ENCODE results near the gene DFFB.

Gene DFFB

DNA sequence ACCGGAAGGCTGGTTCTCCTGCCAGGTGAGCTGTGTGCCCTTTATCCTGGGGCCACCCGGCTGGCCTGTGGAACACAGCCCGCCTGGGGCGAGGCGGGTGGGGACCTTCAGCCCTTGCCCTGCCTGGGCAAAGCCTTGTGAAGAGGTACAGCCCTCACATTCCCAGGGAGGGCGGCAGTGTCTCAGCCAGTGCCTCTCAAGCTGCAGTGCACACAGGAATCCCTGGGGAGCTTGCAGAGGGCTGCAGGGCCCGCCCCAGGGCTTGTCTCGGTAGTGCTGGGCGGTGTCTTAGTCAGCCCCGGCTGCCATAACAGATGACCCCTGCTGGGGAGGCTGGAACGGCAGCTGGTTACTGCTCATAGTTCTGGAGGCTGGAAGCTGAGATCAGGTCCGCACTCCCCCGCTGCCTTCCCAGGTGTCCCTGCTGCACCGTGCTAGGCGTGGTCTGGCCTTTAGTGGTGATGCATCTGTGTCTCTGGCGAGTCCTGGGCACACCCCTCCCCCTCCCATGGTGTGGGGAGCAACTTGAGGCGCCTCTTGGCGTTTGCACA is 12.6 kb downstream of the DFFB start:
- no peak for DNase-seq (ENCODE audit: extremely low read depth in 1 of 2, low read depth in 1 of 2)

DNA sequence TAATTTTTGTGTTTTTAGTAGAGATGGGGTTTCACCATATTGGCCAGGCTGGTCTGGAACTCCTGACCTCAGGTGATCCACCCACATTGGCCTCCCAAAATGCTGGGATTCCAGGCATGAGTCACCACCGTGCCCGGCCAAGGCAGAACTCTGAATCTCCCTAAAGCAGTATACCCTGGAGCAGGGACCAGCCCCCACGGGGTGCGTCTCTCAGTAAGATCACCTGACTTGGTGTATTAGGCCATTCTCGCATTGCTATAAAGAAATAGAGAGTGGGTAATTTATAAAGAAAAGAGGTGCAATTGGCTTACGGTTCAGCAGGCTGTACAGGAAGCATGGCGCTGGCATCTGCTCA is 14.2 kb downstream of the DFFB start:
- DNase-seq (ENCODE audit: extremely low read depth in 1 of 2, low read depth in 1 of 2): no peak

DNA sequence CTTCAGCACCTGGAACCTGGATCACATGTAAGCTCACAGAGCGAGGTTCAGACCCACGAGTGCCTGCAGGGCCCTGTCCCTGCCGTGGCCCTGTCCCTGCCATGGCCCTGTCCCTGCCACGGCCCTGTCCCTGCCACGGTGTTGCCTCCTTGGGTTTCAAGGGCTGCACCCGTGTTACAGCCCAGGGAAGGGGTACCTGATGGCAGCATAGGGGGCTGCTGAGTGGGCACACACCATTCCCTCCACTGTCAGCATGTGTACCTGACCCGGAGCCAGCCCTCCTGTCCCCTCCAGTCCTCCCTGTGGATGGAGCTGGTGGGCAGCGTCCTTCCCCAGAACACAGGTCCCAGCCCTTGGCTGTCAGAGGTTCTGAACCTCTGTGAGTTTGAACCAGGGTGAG is 15.3 kb downstream of the DFFB start:
- no peak for DNase-seq (ENCODE audit: extremely low read depth in 1 of 2, low read depth in 1 of 2)

DNA sequence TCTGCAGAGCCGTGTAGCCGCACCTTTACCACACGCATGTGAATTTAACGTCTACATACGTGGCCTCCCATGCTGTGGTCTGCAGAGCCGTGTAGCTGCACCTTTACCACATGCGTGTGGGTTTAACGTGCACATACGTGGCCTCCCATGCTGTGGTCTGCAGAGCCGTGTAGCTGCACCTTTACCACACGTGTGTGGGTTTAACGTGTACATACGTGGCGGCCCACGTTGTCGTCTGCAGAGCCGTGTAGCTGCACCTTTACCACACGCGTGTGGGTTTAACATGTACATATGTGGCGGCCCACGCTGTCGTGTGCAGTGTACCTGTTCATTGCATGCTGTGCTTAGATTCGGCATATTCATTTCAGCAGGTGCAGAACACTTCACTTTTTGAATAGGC is 17.5 kb downstream of the DFFB start:
- DNase-seq (ENCODE audit: extremely low read depth in 1 of 2, low read depth in 1 of 2): no peak

DNA sequence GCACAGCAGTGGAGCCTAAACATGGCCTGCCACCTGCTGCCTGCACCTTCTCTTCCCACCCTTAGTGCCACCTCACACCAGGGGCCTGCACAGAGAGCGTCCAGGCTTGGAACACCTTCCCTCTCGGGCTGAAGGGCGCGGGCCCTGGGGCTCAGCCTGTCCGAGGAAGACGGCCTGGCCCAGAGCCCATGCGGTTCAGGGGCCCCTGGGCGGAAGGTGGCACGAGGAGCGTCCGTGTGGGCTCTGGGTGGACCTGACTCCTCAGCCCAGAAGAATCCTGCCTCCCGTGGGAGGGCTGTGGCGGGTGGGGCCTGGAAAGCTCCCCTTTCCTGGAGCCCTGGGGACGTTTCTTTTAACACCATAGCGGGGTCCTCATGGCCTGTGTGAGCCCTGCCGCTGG is 19.4 kb downstream of the DFFB start:
- DNase-seq (ENCODE audit: extremely low read depth in 1 of 2, low read depth in 1 of 2): no peak

DNA sequence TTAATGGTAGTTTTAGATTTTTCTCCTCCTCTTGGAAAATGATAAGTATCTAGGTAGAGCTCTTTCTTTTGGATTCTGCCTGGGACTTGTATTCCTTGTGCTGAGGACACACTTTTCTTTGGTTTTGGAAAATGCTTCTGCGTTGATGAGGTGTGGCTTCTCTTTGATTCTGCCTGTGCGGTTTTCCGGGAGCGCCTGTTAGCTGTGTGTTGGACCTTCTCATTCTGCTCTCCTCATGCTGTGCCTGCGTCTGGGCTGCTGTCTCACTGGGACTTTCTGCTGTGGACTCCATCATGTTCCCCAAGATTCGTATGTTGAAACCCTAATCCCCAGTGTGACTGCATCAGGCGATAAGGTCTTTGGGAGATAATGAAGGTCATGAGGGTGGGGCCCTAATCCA is 21.8 kb downstream of the DFFB start:
- no peak for DNase-seq (ENCODE audit: extremely low read depth in 1 of 2, low read depth in 1 of 2)

DNA sequence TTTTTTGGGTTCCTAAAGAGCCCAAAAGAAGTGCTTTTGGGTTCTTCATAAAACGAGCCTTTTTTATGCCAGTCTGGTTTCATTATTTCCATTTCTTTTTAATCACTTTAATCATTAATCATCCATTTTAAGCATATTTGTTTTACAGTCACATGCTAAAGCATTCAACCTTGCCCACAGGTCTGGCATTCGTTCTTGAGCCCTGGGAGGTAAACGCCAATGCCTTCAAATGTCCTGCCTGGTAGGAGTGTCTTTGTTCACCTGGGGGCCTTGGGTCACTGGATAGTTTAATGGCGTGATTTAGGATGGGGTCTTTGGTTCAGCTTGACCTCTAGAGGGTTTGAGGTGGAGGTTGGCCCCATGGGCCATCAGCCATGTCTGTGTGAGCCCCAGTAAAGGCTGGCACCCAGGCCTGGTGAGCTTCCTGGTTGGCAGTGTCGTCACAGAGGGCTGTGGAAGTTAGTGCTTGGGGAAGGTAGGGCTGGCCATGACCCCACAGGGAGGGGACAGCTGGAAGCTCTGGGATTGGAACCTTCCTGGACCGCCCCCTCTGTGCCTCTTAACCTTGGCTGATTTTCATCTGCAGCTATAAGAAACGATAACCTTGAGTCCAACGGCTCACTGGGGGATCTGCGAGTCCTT is 22.6 kb downstream of the DFFB start:
- DNase-seq (ENCODE audit: extremely low read depth in 1 of 2, low read depth in 1 of 2): no peak

DNA sequence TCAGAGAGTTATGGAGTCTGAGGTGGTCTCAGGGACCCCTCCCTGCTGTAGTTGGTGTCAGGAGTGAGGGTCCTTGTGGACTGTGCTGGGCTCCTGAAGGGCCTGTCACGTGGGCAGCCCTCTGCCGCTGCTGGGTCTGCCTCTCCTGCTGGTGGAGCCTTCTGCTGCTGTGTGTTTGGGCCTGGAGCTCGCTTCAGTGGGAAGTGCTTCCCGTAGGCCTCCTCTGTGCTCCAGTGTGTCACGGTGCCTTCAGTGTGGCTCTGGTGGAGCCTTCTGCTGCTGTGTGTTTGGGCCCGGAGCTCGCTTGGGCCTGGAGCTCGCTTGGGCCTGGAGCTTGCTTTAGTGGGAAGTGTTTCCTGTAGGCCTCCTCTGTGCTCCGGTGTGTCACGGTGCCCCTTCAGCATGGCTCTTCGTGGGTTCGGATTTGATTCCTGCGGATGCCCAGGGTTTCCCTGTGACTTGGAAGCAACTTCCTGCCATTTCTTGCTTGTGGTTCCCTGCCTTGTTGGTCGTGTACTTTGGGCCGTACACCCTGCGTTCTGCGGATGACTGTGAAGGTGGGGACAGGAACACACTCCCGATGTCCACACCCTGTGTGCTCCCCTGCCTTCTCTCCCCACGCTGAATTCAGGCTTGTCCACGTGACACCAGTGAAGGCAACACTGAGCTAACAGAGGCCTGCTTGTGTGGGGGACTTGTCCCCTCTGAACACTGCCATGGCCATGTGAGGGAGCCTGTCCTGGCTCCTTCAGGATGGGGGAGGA is 23.3 kb downstream of the DFFB start:
- DNase-seq (ENCODE audit: extremely low read depth in 1 of 2, low read depth in 1 of 2): no peak

DNA sequence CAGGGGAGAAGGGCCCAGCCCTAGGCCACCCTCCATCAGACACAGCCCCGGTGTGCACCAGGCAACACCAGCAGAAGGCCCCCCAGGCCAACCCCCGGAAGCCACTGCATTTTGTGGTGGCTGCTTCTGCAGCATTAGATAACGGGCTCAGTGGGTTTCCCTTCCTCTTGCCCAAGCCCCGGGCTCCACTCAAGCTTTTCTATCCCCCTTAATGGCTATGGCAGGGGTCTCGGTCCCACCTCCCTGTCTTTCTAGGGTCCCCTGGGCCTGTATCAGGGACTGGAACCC is 23.9 kb downstream of the DFFB start:
- DNase-seq (ENCODE audit: extremely low read depth in 1 of 2, low read depth in 1 of 2): no peak

DNA sequence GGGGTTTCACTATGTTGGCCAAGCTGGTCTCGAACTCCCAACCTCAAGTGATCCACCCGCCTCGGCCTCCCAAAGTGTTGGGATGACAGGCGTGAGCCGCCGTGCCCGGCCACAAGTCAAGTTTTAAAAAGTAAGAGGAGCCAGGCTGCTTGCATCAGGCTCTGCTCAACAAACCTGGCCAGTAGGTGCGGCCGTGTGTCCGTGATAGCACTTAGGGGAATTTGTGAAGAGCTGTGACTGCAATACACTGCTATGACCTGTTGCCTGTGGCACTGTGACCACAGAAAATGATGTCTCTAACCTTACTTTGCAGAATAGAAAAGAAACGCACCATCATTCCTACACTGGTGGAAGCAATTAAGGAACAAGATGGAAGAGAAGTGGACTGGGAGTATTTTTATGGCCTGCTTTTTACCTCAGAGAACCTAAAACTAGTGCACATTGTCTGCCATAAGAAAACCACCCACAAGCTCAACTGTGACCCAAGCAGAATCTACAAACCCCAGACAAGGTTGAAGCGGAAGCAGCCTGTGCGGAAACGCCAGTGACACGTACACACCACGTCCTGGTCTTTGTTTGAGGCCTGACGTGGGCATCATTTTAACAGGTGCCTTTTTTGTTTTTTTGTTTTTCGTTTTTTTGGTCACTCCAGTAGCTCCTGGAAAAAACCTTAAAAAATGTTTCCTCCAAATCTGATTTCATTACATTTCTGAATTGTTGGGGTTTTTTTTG is 26.1 kb downstream of the DFFB start:
- no peak for DNase-seq (ENCODE audit: extremely low read depth in 1 of 2, low read depth in 1 of 2)

DNA sequence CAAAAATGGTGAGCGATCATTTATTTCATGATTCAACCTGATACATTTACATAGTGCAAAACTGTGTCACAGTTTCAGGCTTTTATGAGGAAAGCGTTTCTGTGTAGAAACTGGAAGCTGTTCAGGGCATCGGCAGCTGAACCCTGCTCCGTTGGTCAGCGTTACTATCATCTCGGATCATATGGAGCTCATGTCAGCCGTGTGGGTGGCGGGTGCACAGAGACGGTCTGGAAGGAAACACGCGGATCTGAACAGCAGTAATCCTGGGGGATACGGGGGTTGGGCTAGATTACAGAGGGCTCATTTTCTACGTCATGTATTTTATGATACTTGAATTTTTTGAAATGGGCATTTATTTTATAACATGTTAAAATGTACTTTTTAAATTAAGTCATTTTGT is 27.7 kb downstream of the DFFB start:
- DNase-seq (ENCODE audit: extremely low read depth in 1 of 2, low read depth in 1 of 2): no peak

DNA sequence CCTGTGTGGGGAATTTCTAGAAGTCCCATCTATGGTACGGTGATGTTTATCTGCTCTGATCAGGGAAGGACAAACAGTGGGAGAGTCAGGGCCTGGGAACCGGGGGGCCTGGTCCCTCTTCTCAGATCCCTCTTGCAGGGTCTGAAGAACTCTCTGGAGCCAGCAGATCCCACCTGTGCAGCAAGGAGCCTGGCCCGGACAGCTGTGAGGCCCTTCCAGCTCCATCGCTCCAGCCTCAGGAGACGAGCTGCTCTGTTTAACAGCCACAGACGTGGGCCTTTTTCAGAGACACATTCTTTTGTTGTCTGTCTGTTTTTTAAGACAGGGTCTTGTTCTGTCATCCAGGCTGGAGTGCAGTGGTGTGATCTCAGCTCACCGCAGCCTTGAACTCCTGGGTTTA is 28.3 kb downstream of the DFFB start:
- no peak for DNase-seq (ENCODE audit: extremely low read depth in 1 of 2, low read depth in 1 of 2)

DNA sequence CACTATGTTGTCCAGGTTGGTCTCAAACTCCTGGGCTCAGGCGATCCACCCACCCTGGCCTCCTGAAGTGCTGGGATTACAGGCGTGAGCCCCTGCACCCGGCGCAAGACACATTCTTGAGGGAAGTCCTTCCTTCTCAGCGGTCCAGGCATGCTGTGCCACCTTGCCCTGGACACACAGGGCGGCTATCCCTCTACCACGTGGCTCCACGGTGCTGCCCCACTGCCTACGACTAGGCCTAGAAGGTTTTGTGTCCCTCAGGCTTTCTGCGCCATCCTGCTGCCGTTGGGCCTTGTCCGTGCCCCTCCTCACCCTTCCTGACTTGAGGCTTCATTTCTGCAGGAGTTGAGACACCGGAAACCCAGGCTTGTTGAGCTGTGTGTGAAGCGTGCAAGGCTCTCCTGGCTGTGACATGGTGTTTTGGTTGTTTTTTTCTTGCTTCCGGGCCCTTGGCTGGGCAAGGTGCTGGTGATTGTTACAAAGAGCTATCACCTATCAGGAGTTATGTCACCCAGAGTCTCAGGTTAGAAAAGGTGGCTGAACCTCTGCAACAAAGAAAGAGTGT is 28.9 kb downstream of the DFFB start:
- DNase-seq (ENCODE audit: extremely low read depth in 1 of 2, low read depth in 1 of 2): no peak

DNA sequence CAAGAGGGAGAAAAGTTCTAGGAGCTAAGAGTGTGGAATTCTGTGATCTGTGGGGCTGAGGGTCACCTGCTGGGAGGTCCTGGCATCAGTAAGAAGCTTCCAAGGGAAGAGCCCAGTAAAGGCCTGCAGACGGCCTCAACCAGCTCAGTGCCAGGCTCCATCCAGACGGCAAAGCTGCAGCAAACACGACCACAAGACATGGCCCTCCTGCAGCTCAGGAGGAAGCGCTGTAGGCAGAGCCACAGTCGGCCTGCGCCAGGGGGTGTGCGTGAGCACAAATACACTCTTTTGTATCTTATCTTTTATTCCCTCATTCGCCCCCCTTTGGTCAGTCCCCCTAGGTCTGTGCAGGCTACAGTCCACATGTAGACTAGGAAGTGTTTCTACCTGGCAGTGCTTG is 29.4 kb downstream of the DFFB start:
- DNase-seq (ENCODE audit: extremely low read depth in 1 of 2, low read depth in 1 of 2): no peak

DNA sequence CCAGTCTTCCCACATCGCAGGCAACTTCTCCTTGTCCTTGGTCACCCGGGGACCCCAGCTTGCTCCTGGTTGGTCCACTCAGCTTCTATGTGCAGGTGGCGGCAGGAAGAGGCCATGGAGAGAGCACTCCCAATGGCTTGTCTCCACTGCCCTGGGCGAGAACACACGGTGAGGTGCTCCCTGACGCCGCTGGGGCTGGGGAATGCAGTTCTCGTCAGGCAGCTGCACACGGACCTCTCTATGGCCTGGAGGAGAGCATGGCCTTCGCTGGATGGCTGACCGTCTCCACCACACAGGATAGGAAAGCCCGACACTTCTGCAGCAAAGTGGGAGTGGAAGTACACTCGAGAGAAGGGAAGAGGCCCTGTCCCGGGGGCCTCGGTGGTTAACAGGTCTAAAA is 31.0 kb downstream of the DFFB start:
- DNase-seq (ENCODE audit: extremely low read depth in 1 of 2, low read depth in 1 of 2): no peak

DNA sequence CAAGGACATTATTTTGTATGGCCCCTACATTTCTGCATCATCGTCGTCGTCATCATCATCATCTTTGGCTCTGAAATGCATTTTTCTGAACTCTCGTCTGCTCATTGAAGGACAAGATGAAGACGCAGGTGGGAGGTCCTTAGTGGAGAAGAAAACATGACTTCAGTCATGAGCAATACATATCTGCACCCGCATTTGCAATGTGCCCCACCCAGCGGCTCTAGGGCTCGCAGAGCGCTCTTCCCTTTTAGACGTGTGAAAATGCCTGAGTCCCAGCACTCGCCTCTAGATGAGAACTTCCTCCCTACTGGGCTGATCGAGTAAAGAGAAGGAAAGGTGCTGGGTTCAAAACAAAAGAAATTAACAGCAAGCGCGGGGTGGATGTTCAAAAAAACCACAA is 32.7 kb downstream of the DFFB start:
- DNase-seq (ENCODE audit: extremely low read depth in 1 of 2, low read depth in 1 of 2): no peak

DNA sequence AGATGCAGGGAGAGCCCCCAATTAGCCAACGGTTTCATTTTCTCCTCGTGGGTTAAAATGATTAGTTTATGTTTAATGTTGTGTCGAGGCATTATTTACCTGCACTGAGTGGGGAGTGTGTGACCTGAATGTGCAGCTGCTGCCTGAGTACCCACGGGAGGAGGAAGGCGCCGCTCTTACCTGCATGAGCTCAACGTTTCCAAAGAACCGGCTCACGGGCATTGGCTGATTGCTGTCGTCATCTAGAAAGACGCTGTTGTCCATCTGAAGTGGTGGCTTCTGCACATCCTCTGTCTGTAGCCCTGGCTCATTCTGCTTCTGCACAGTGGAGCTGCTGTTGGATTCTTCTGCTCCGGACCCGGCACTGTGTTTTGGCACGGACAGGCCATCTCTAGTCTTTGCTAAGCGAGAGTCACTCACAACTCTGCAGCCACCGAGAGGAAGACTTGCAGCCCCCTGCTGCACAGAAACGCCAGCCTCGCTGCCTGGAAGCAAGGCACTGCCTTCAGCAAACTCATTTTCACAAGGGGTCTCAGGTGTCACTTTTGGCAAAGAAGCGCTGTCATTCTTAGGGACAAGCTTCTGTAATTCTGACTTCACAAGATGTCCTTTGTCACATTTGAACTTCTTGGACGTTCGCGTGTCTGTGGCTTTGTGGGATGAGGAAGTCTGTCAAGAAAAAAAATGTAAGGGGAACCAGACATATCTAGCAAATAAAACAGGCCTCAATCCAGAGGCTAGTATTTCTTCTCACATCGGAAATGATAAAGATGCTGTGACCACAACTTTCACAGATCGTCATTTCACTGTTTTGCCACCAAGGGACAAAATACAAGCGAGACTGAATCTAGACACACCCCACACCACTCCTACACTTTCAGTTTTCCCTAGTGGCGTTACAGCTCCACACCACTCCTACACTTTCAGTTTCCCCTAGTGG is 33.4 kb downstream of the DFFB start:
- no peak for DNase-seq (ENCODE audit: extremely low read depth in 1 of 2, low read depth in 1 of 2)

DNA sequence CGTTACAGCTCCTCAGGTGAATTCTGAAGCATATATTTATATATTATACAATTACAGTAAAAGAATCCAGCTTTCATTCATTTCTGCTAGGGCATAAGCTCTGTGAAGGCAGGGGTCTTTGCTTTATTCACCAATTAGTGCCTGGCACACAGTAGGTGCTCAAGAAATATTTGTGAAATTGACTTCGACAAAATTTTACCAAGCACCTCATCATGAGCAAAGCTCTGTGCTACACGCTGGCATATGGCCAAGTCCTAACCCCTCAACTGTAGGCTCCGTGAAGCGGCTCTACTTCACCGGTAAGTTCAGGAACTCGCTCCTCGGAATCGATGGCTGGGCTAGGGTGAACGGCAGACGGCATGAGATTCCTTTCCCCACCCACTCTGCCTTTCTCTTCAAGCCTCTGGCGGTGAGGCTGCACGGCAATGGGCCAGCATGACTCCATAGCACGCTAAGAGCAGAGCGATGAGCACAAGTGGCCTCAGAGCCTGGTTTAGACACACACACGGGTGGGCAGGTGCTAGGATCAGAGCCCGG is 34.1 kb downstream of the DFFB start:
- DNase-seq (ENCODE audit: extremely low read depth in 1 of 2, low read depth in 1 of 2): no peak

DNA sequence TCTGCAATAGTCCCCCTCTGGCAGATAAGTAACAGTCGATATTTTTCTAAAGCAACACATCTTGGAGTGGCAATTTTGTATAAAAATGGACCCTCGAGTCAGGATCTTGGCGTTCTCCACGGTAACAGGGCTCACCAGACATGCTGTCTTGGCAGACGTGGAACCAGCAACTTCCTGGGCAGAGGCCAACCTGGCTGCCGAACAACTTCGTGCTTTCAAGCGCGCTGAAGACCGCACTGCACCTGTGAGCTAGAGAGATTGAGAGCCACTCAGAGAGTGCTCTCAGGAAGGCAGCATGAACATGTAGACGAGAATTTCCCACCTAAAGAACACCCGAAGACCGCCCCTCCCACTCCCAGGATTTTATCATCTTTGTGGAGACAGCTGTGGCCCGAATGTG is 35.5 kb downstream of the DFFB start:
- no peak for DNase-seq (ENCODE audit: extremely low read depth in 1 of 2, low read depth in 1 of 2)

DNA sequence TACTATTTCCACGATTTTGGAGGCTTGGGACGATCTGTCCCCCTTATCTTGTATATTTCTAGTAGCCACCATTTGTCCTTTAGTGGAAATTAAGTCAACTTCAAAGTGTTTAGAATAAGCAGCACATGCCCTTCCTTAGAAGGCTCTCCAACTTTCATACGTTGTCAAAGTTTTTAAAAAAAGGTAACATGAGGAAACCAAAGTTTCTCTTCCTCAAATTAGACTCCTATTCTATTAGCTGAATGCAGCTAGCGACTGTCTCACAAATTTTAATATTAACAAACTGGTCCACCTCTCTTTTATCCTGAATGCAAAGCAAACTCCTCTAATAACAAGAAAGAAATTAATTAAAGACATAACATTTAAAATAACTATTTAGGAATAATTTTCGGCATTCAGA is 35.9 kb downstream of the DFFB start:
- DNase-seq (ENCODE audit: extremely low read depth in 1 of 2, low read depth in 1 of 2): no peak
